Epidermal melanocyte (primary cell): ENCODE measurements around the gene PIM1.

Experiments
- DNase-seq: peaks from one replicate; pipeline ENCODE4 v3.0.0; 2011; ENCODE audit warnings: low spot score; ENCODE audit not compliant: insufficient read length

The PIM1 gene

DNA sequence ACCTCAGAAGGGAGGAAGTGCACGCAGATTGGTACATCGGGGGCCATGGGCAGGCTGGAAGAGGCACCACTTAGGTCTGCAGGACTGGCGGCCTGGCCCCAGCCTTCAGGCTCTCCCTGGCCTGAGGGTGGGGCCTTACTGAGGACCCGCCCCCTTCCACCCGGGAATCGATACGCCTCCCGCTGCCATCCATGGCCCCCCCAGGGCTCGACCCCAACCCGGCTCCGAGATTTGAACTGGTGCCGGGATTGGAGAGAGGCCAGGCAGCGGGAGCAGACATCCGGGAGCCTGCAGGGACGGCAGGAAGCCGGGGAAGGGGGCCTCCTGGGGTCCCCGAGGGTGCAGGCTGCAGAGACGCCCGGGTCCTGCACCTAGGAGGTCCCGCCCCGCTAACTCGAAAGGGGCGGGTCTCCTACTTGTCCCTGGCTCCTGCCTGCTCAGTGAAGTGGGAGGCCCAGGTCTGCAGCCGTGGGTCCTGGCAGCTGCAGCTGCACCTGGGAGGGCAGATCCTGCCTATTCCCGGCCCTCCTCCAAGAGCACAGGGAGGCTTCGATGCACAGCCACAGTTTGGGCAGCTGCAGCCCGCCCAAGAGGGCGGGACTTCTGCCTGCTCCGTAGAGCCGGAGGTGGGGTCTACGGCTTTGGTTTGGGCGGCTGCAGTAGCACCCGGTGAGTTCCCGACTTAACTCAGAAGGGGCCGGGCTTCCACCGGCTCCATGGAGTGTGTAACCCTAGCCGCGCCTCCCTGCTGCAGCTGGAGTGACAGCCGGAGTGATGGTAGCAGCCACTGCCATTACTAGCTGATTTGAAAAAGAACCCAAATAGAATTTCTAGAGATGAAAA lies 52.4 kb downstream of the PIM1 start:
- DNase-seq: peak; percentile 71

DNA sequence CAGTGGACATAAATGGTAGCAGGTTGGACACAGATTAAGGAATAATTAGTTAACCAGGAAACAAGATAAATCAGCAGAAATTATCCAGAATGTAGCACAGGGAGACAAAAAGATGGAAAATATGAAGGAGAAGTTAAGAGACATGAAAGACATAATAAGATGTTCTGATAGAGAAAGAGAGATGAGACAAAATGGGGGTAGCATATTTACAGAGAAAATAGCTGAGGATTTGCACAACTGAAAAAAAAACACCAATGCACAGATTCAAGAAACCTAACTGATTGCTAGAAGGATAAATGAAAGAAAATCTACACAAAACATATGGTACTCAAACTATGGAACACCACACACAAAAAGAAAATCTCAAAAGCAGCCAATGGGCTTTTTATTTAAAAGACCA lies 53.0 kb downstream of the PIM1 start:
- DNase-seq: no peak
